ENCODE measurements around the gene ARHGAP6.

DNA sequence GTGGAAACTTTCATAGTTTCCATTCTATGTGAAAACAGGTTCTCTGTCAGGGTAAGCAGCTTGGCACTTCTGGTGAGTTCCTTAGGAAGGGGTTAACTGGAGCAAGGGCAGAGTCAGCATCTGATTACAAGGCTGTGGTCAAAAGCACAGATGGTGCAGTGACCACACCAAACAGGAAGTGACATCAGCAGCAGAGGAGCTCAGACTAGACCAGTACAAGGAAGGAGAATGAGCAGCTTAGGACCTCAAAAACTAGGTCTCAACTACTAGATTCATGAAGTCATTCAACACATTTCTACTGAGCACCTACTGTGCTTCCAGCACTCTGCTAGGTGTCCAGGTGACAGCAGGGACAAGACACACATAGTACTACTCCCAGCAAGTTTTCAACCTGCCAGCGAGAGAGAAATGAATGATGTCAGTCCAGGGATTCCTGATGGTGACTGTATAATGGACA lies 242.3 kb downstream of the ARHGAP6 start:
- TF ChIP-seq, protein P1, sequence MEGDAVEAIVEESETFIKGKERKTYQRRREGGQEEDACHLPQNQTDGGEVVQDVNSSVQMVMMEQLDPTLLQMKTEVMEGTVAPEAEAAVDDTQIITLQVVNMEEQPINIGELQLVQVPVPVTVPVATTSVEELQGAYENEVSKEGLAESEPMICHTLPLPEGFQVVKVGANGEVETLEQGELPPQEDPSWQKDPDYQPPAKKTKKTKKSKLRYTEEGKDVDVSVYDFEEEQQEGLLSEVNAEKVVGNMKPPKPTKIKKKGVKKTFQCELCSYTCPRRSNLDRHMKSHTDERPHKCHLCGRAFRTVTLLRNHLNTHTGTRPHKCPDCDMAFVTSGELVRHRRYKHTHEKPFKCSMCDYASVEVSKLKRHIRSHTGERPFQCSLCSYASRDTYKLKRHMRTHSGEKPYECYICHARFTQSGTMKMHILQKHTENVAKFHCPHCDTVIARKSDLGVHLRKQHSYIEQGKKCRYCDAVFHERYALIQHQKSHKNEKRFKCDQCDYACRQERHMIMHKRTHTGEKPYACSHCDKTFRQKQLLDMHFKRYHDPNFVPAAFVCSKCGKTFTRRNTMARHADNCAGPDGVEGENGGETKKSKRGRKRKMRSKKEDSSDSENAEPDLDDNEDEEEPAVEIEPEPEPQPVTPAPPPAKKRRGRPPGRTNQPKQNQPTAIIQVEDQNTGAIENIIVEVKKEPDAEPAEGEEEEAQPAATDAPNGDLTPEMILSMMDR (IDR thresholded peaks at IDR 0.05): no peak
- no peak for TF ChIP-seq POLR2A (IDR thresholded peaks at IDR 0.05)
